ENCODE results near the gene API5.
A peak's percentile ranks its signal among the peaks of the same experiment; 100 is the strongest.
"Not testable (repeated sequence)": the region's sequence is repeated elsewhere in the genome, so short reads cannot be mapped to it uniquely, and the experiment has no call there.

The API5 gene

DNA sequence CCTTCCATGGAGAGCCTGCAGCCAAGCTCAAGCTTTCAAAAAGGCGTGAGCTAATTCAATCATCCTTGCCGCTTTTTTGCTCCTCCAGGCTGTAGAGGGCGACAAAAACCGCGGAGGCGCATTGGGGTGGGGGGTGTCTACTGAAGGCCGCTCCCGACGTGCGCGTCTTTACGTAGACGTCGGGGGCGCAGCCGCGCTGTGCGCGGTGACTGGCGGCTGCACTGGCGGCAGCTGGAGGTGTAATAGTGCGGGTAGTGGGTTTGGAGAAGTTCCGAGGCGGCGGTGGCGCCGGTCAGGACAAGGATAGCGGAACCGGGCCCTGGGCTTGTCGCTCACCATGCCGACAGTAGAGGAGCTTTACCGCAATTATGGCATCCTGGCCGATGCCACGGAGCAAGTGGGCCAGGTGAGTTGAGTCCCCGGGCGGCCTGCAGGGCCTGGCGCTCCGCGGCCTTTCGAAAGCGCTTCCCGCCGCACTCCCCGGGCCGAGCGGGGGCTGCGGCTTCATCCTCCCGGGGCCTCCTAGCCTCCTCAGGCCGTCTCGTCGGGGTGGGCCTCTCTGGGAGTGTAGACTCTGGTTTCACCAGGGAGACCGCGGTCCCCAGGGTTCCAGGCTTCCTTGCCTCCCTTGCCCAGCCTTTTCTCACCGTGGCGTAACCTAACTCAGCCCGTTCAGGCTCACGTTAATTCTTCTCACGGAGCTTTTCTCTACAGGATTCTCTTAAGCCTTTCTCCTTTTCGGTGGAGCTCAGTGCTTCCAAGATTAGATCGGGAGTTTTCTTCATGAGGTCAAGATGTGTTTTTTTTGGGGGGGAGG, at the start of gene API5:
API5 (plus strand) TSS at position 206 of the 817 bp plus-strand sequence; CDS start at position 338, 132 bp downstream.
- DNase-seq, result peak; percentile 96

DNA sequence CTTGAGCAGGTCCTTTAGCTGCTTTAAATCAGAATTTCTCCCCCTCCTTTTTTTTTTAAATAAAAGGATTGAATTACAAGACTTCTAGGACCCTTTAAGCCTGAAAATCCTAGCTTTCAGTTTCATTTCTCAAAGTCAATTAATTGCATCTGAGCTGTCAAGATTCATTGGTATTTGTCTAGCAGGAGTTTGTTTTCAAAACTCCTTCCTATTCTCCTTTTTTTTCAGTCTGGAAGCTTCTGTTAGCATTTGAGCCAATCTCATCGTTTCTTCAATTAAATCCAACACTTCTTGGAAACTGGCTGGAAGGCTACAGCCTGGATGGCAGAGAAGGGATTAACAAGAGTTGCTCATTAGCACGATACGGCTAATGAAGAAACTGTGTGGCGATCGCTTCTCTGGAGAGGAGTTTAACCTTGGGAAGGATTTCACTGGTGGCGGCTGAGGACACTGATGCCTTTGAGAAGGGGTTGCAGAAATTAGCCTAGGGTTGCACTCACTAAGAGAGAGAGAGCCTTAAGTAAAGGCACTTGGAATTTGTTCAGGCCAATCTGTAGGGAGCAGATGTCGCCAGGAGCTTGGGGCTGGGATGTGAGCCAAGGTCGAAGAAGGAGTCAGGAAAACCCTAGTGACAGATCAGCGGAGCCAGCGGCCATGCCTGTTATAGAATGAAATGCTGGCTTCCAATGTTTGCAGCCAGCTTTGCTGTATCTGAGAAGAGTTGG, 43.8 kb upstream of the API5 start:
- no peak for DNase-seq

DNA sequence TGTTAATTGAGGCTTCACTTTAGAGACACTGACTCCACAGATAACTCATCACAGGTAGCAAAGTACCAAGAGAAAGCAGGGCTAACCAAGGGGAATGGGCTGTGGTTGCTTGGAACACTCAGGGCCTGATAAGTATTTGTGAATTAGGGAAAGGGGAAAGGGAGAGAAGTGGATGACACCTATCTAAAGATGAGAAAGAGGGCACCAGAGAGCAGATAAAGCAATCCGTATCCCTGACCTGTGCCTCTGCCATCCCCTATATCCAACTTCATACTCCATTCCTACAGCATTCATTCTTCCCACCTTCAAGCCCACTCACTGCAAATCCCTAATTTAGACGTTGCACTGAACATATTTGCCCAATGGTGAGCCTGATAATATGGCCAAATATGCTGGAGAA, 43.0 kb upstream of the API5 start:
- DNase-seq, result no peak

DNA sequence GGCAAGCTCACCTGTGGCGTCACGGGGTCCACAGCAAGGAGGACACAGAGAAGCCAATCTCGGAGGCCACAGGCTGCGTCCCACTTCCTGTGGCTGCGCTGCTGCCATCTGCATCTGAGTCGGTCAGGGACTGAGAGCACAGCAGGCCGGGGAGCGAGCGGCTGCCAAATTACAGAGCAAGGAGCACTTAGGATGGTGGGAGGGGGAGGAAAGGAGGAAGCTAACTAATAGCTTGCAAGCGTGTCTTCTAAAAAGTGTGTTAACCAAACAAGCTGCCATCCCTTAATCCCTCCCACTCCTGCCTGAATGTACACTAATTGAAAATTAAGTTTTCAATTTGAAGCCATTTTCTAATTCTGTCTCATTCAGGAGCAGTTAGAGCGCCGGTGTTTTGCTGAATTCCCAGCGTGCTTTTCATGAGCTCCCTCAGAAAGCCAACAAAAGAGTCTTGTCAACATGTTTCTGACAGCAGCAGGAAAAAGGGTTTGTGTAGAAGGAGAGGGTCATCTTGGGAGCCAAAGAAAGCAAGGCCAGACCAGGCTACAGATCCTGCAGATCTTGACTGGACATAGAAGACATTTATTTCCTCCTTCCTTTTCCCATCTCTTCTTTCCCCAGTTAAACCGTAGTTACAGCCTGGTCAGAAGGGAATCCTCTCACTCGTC, 42.4 kb upstream of the API5 start:
- peak; percentile 28 for DNase-seq

DNA sequence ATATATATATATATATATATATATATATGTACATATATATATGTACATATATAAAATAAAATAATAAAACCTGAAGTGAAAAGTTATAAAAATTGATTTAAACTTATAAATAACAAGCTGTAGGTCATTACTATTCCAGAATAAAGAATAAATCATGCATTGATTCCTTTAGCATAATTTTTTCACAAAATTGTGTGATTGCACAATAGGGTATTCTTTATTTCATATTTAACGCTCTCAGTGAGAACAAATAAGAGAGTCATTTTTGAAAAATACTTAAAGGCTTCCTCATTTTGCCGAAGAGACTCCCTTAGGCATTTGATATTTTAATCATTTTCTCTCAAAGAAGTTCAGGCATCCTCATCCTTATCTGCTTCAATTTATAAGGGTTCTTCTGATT, 41.3 kb upstream of the API5 start:
- DNase-seq, result no peak

DNA sequence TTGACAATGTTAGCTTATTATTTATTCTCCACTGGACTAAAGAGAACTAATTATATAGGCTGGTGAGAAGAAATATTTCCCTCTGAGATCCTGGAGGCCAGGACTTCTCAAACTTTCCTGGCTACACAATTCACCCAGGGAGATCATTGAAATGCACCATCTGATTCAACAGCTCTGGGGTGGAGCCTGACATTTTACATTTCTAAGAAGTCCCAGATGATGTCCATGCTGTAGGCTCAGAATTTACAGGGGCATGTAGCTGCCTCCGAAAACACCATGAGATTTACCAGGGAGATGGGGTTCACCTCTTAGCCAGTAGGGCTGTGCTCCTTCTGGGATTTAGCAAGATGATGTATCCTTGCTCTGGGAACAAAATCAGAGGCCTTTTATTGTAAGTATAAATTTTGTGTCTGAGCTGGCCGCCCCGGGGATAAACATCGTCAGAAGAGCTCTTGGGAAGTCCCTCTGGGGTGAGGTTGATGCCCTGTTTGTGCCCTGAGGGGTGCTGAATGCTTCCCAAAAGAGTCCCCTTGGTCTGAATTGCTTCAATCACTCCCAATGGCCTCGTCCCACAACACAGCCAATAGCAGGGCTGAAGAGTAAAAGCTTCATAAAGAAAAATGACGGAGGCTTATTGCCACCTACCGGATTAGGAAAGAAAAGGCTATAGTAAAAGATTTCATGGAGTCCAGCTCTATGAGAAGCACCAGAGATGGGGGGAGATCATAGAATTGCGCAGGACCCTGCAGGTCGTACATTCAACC, 33.4 kb upstream of the API5 start:
- DNase-seq, result peak; percentile 2

DNA sequence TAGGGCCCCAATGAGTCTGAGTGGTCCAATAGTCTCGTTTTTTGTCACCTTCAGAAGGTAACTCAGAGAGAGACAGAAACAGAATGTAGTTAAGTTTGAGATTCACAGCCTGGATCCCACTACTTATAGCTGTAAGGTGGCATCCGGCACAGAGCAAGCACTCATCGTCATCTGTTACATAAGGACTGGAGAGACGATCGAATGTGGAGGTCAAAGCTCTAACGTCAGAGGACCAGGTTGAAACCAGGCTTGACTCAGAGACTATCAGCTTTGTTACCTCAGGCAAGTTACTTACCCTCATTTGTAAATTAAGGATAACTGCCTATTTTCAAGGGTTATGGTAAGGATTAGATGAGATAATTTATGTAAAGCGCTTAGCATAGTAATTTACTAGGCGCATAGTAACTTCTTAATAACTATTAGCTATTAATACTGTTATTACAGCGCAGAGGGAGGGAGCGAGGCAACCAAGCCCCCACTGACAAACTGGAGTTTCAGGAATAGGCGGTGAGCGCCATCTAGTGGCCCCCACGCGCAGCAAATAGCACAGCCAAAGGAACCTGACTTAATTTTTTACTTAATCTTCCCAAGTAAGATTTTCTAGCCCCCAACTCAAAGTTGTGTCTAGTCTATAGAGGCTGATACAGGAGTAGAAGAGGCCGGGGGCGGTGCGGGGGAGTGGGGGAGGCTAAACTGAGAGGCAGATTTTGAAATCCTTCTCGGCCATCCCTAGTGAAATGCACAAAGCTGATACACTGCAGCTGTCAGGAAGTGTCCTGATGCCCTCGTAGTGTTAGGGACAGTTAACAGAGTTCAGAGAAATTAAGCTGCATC, 29.0 kb upstream of the API5 start:
- DNase-seq, result peak; percentile 20

DNA sequence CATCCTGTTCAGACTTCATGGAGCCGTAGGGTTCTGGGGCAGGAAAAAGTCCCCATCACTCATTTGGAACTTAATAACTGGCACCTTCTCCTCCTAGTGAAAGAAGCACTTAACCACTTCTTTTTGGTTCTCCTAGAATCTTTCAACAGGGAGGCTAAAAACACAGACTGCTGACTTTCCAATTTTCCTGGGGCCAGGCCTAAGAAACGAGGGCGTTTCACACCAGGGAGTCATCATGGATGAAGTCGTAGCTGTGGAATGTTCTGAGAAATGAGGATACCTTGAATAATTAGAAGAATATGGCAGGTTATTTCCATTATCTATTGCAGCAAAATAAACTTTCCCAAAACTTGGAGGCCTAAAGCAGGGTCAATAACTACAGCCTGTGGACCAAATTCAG, 26.0 kb upstream of the API5 start:
- DNase-seq, result no peak

DNA sequence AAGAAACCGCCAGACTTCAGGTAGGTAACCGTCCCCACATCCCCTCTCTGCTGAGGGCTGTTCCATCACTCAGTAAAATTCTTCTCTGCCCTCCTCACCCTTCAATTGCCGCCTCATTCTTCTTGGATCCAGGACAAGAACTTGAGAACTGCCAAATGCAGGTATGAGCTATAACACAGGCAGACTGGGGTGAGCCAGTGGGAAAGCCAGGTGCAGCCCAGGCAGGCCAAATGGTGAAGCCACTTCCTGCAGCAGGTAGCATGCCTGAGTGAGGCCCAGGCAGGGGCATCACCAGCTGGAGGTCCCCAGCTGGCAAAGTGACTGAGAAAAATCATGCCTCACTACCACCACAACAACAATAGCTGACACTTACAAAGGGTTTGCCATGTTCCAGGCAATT, 22.4 kb upstream of the API5 start:
- DNase-seq, result no peak

DNA sequence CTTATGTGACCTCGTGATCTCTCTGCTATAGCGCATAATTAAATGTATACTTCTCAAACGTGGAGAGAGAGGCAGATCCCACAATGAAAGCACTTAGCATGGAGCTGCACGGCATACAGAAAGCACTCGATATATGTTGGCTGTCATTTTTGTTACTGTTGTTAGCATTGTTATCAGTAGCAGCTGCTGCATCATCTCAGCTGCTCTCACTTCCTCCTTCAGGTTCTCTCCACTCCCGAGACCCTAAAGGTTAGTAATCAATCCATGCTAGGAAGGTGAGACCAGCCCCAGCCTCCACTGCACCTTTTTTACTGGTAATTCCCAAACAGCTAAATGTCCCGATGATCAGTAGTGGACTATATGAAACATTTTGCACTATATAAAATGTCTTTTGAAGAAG, 13.4 kb upstream of the API5 start:
- DNase-seq, result no peak

DNA sequence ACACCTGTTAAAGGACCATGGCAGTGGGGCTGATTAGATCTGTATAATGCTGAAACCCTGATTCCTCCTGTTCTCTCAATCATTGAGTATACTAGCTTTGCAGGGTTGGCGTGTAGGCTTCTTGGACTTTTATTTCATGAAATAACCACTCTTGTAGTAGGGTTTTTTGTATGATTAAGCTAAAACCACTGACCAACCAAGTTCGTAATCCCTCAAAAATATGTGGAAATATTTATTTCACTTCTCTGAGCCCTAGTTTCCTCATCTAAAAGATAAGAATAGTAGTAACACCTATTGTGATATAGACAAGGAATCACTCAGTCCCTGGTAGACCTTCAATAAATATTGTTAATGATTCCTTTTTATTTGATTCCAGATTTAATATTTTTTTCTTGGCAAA, 4.2 kb downstream of the API5 start:
- no peak for DNase-seq

DNA sequence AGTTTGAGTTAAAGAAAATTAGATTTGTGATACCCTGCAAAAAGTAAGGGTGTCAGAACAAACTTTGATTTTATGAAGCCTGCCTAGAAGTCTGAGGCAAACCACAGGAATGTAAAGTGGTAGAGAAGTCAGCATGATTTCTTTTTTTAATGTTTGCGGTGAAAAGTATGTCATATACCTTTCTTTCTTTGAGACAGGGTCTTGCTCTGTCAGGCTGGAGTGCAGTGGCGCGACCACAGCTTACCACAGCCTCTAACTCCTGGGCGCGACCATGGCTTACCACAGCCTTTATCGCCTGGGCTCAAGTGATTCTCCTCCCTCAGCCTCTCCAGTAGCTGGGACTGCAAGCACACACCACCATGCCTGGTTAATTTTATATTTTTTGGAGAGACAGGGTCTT, 4.7 kb downstream of the API5 start:
- no peak for DNase-seq

DNA sequence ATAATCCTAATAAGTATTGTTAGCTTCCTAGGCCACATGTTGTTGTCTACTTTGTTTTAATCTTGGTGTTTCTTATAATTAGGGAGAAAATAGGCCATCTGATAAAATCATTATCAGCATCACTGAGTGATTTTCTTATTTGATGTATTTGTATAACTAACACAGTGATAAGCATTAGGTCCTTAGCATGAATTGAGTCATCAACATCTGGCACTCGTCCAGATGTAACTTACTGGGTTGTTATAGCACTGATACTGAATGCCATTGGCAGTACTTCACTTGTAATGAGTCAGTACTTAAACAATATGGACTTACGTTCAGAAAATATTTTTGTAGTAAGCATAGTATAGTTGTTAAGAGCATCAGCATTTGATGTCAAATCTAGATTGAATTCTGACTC, 16.2 kb downstream of the API5 start:
- DNase-seq, result no peak

DNA sequence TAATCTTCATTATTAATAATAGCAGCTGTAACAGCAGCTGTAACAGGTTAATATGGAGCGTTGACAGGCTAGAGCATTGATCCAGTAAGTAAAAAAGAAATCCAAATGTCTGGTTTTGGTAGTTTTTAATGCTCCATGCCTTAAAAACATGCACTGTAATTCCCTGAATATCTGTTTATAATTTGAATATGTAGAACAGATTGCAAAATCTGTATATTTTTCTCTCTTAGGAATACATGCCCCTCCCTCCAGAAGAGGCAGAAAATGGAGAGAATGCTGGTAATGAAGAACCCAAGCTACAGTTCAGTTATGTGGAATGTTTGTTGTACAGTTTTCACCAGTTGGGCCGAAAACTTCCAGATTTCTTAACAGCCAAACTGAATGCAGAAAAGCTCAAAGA, 16.7 kb downstream of the API5 start:
- no peak for DNase-seq

DNA sequence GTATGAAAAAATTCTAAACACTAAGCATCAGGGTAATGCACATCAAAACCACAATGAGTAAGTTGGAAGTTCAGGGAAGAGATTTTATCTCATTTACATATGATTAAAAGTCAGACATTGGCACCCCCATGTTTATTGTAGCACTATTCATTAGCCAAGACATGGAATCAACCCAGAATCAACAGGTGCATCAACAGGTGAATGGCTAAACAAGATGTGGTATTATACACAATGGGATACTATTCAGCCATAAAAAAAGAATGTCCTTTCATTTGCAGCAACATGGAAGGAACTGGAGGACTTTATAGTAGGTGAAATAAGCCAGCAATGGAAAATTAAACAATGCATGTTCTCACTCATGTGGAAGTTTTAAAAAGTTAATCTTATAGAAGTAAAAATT, 29.4 kb downstream of the API5 start:
- no peak for DNase-seq

DNA sequence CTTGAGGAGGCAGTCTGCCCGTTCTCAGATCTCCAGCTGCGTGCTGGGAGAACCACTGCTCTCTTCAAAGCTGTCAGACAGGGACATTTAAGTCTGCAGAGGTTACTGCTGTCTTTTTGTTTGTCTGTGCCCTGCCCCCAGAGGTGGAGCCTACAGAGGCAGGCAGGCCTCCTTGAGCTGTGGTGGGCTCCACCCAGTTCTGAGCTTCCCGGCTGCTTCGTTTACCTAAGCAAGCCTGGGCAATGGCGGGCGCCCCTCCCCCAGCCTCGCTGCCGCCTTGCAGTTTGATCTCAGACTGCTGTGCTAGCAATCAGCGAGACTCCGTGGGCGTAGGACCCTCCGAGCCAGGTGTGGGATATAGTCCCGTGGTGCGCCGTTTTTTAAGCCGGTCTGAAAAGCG, 39.6 kb downstream of the API5 start:
- DNase-seq, result not testable (repeated sequence)

DNA sequence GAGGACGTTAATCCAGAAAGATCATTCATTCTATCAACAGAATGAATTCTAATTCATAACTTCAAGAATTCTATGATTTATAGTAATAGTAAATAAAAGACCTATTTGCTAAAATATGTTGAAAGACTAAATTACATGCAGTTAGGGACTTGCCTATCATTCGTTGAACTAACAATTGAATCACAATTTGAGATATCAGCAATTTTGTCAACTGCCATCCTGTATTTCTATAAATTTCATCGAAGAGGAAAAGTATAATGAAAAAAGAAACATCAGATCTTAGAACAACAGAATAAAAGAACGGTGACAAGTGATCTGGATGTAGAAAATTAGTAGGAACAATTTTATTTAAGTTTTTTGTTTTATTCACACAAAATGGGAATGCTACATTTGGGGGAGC, 42.5 kb downstream of the API5 start:
- DNase-seq, result no peak

DNA sequence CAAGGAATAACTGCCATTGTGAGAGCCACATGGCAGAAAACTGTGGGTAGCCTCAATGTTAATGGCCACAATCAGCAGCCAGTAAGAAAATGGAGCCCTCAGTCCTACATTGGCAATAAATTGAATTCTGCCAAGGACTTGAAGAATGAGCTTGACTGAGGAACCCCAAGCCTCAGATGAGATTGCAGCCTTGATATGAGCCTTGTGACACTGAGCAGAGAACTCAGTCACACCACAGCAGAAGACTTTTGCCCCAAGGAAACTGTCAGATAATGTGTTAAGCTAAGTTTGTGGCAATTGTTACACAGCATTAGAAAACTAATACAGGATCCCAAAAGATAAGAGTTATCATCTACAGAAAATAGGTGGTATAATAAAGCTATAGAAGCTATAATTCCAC, 44.5 kb downstream of the API5 start:
- DNase-seq, result no peak

DNA sequence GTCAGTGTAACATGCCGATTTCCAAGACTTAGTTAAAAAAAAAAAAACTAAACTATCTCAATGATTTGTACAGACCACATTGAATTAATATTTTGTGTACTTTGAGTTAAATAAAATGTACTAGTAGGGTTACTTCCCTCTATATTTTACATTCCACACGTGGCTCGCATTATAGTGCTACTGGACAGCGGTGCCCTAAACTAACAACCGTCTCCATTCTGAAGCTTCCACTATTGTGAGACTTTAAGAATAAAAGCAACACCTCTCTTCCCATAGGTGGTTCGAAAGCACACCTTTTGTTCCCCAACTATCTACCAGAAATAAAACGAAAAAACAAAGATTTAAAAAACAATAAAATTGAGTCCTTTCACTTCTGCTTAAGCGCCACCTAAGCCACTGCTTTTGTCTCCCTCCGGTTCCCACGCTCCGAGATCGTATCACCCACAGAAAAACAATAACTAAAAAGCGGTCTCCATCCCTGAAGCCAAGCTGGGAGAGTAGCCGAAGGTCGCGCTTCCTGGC, 46.5 kb downstream of the API5 start:
- DNase-seq, result no peak

DNA sequence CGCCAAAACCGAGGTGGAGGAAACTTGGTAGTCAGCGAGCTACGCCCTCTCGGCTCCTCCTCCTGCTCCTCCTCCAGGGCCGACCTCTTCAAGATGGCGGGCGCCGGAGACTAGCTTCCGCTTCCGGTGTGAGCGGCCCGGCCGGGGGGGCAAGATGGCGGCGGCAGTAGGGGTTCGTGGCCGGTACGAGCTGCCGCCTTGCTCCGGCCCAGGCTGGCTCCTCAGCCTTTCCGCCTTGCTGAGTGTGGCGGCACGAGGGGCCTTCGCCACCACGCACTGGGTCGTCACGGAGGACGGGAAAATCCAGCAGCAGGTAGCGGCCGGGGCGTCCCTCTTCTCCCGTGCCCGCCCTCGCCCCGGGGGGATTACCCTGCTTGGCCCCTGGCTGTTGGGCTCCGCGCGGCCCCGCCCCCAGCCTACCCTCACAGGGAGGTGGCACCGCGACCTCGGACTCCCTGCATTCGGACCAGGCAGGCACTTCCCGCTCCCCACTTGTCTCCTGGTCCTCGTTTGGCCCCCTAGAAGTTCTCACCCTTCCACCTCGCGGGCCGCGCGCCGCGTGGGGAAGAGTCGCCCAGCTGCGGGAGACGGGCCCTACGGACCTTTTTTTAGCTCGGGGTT, 47.1 kb downstream of the API5 start, which contains the start of gene TTC17:
TTC17 (plus strand) TSS at position 120 of the 621 bp plus-strand sequence; CDS start at position 155, 35 bp downstream.
- peak; percentile 91 for DNase-seq

DNA sequence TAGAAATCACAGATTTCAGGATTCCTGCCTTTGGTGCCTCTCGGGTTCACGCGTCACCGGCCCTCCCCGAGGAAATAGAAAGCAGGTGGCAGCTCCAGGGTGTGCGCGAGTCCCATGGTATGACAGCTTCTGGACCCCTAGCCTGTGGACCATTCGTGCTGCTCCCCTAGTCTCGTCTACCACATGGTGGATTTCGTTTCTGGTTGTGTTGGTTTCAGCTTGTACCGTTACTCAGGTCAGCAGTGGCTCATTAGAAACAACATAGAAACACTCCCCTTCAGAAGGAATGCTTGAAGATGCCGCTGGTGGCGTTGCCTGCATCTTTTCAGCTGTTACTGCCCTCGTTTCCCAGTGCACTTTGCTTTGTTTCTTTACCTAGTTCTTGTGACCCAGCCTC, 47.6 kb downstream of the API5 start:
- DNase-seq, result no peak

All from NCI-H774 (cell line).